WTC11 (cell line): ENCODE data around the gene F2R. TPM values are rescaled to one million over a fixed set of nuclear protein-coding genes. Genes with fewer than 3 reads are reported as not detected.

Source experiments
- ATAC-seq: fragments of 200-7000 bp; cut with Tn5 transposase; 2 replicates; pipeline ENCODE4 v1.10.0; 2021; ENCODE audit warnings: mild to moderate bottlenecking, moderate library complexity
- CTCF ChIA-PET: fragments of 300-600 bp; sonication (Branson Sonifier 250); formaldehyde crosslinking; loops from one replicate; lab custom pipeline; 2021; ENCODE audit warnings: antibody characterized with exemption; lab: Charles Lee
- POLR2A ChIA-PET: fragments of 350-600 bp; sonication (Branson Sonifier 250); formaldehyde crosslinking; loops from one replicate; lab custom pipeline; 2021; ENCODE audit warnings: antibody characterized with exemption; lab: Charles Lee
- DNase-seq: peaks from one replicate; pipeline ENCODE4 v3.0.0; 2021; ENCODE audit warnings: low spot score
- H3K27ac Mint-ChIP-seq: 2 replicates; pipeline ENCODE4 v1.8.0; 2021; ENCODE audit warnings: mixed read lengths
- H3K27me3 Mint-ChIP-seq: 2 replicates; pipeline ENCODE4 v1.8.0; 2021; ENCODE audit warnings: low read depth, mild to moderate bottlenecking, moderate library complexity, mixed read lengths
- H3K36me3 Mint-ChIP-seq: 2 replicates; pipeline ENCODE4 v1.8.0; 2021; ENCODE audit warnings: mixed read lengths
- H3K4me1 Mint-ChIP-seq: 2 replicates; pipeline ENCODE4 v1.8.0; 2022; ENCODE audit warnings: mixed read lengths
- H3K4me3 Mint-ChIP-seq: 2 replicates; pipeline ENCODE4 v1.8.0; 2021; ENCODE audit warnings: mild to moderate bottlenecking, moderate library complexity, mixed read lengths
- H3K9me3 Mint-ChIP-seq: 2 replicates; pipeline ENCODE4 v1.8.0; 2021; ENCODE audit warnings: mixed read lengths
- AFF4 ChIP-seq: sonication (generic); formaldehyde crosslinking; IDR thresholded peaks from 2 replicates; pipeline ENCODE4 v1.8.1; 2023; ENCODE audit warnings: mild to moderate bottlenecking, missing genetic modification reagents, borderline replicate concordance
- ARID4B ChIP-seq: sonication (generic); formaldehyde crosslinking; IDR thresholded peaks from 2 replicates; pipeline ENCODE4 v1.8.0; 2023; ENCODE audit warnings: missing genetic modification reagents, mild to moderate bottlenecking, borderline replicate concordance
- ATF1 ChIP-seq: sonication (generic); formaldehyde crosslinking; IDR thresholded peaks from 2 replicates; pipeline ENCODE4 v1.8.1; 2023; ENCODE audit warnings: mild to moderate bottlenecking, moderate library complexity, missing genetic modification reagents
- CTCF ChIP-seq: fragments of 200-600 bp; IDR thresholded peaks from 2 replicates; pipeline ENCODE4 v1.8.0; 2022; ENCODE audit warnings: antibody characterized with exemption
- EMX1 ChIP-seq: fragments of 250-450 bp; sonication (Bioruptor Pico); IDR thresholded peaks from 2 replicates; pipeline ENCODE4 v1.8.0; 2021; ENCODE audit warnings: mild to moderate bottlenecking
- ETV6 ChIP-seq: sonication (generic); formaldehyde crosslinking; IDR thresholded peaks from 2 replicates; pipeline ENCODE4 v1.8.1; 2022; ENCODE audit warnings: mild to moderate bottlenecking, missing genetic modification reagents
- IRF1 ChIP-seq: sonication (generic); formaldehyde crosslinking; IDR thresholded peaks from 2 replicates; pipeline ENCODE4 v1.8.0; 2023; ENCODE audit warnings: missing genetic modification reagents
- JAZF1 ChIP-seq: fragments of 250-450 bp; sonication (Bioruptor Pico); IDR thresholded peaks from 2 replicates; pipeline ENCODE4 v1.9.0; 2021; ENCODE audit warnings: moderate library complexity, mild to moderate bottlenecking, inconsistent platforms
- NFATC4 ChIP-seq: fragments of 250-450 bp; sonication (Bioruptor Pico); IDR thresholded peaks from 2 replicates; pipeline ENCODE4 v1.9.0; 2021; ENCODE audit warnings: mild to moderate bottlenecking
- RORB ChIP-seq: fragments of 250-450 bp; sonication (Bioruptor Pico); IDR thresholded peaks from 2 replicates; pipeline ENCODE4 v1.9.0; 2021; ENCODE audit warnings: mild to moderate bottlenecking
- SOX15 ChIP-seq: fragments of 250-450 bp; sonication (Bioruptor Pico); IDR thresholded peaks from 2 replicates; pipeline ENCODE4 v1.9.0; 2021; ENCODE audit warnings: mild to moderate bottlenecking
- TP53 ChIP-seq: sonication (generic); formaldehyde crosslinking; IDR thresholded peaks from 2 replicates; pipeline ENCODE4 v1.8.1; 2023; ENCODE audit warnings: mild to moderate bottlenecking, missing genetic modification reagents
- USF1 ChIP-seq: sonication (generic); formaldehyde crosslinking; IDR thresholded peaks from 2 replicates; pipeline ENCODE4 v1.8.0; 2022; ENCODE audit warnings: mild to moderate bottlenecking, missing genetic modification reagents
- ZNF317 ChIP-seq: sonication (generic); formaldehyde crosslinking; IDR thresholded peaks from 2 replicates; pipeline ENCODE4 v1.8.1; 2023; ENCODE audit warnings: low read depth, mild to moderate bottlenecking, moderate library complexity, missing genetic modification reagents, borderline replicate concordance
- total RNA-seq: library from RNA; stranded (reverse); gene quantifications from 3 replicates; pipeline ENCODE4 v1.2.3, GENCODE V29; 2021

F2R gene
- total RNA-seq, 1 experiment from 2014 or later: 18.4 TPM

- TF ChIP-seq CTCF: no peak
- TF ChIP-seq AFF4 (CRISPR knock-in tag): no peak
- no peak for TF ChIP-seq TP53
These were observed 33.5 kb upstream of the F2R start (continued) for GRCh38 chr5:76682387-76682786.

- peaks cover 12% of the 10 kb centered on the region; the same call in 1 of the 2 replicates for H3K36me3 Mint-ChIP-seq
- no peak for ATAC-seq
- TF ChIP-seq JAZF1 (CRISPR knock-in tag) (no peak), ATF1 (CRISPR knock-in tag) (no peak), NFATC4 (CRISPR knock-in tag) (no peak), USF1 (CRISPR knock-in tag) (no peak), ARID4B (CRISPR knock-in tag) (no peak), SOX15 (CRISPR knock-in tag) (no peak), ETV6 (CRISPR knock-in tag) (no peak), ZNF317 (CRISPR knock-in tag) (no peak), EMX1 (CRISPR knock-in tag) (no peak), IRF1 (CRISPR knock-in tag) (no peak), RORB (CRISPR knock-in tag) (no peak)
- CTCF ChIA-PET: no interaction called here
- H3K27me3 Mint-ChIP-seq: no peaks in the 10 kb centered on the region
- no peaks in the 10 kb centered on the region for H3K4me1 Mint-ChIP-seq
- no peak overlapping the region for H3K27ac Mint-ChIP-seq
- H3K4me3 Mint-ChIP-seq: no peak overlapping the region
- H3K9me3 Mint-ChIP-seq: no peaks in the 10 kb centered on the region
- DNase-seq: no peak
- POLR2A ChIA-PET: no interaction called here
These were observed 31.9 kb upstream of the F2R start for GRCh38 chr5:76683816-76684731.
